PC-3 (cell line): ENCODE measurements around the gene FLT1. TPM values are rescaled to one million over a fixed set of nuclear protein-coding genes. Genes with fewer than 3 reads are reported as not detected.

Source experiments
- ATAC-seq: fragments of 200-7000 bp; cut with Tn5 transposase; 2 replicates; pipeline ENCODE4 v1.9.1; 2020; ENCODE audit warnings: mild to moderate bottlenecking, moderate library complexity
- BruUV-seq: library from RNA; stranded (reverse); fragments of 400-500 nt; replicated peaks from 2 replicates; lab custom pipeline; 2021; lab: Mats Ljungman, UMichigan
- CTCF ChIA-PET: fragments of 300-600 bp; sonication (Branson Sonifier 250); formaldehyde crosslinking; loops from one replicate; lab custom pipeline; 2022; ENCODE audit warnings: antibody characterized with exemption; lab: Charles Lee
- POLR2A ChIA-PET: fragments of 300-600 bp; sonication (Branson Sonifier 250); formaldehyde crosslinking; loops from one replicate; lab custom pipeline; 2022; ENCODE audit warnings: antibody characterized with exemption; ENCODE audit not compliant: unreplicated experiment; lab: Charles Lee
- DNase-seq: peaks from one replicate; pipeline ENCODE4 v3.0.0-alpha.2; 2015
- H2AFZ ChIP-seq: fragments of 300-600 bp; sonication (generic); 2 replicates; pipeline ENCODE4 v1.6.0; 2016; ENCODE audit warnings: antibody characterized with exemption, low read length
- H3F3A ChIP-seq: fragments of 300-600 bp; sonication (generic); one replicate; pipeline ENCODE4 v1.6.0; 2017; ENCODE audit warnings: antibody characterized with exemption, low read length, control low read depth, mild to moderate bottlenecking; ENCODE audit not compliant: unreplicated experiment
- H3K27ac ChIP-seq: fragments of 300-600 bp; sonication (generic); 2 replicates; pipeline ENCODE4 v1.5.1; 2016; ENCODE audit warnings: mild to moderate bottlenecking, low read length
- H3K27me3 ChIP-seq: fragments of 300-600 bp; sonication (generic); 2 replicates; pipeline ENCODE4 v1.6.1; 2016; ENCODE audit warnings: low read length, mixed read lengths
- H3K36me3 ChIP-seq: fragments of 300-600 bp; sonication (generic); 2 replicates; pipeline ENCODE4 v1.6.1; 2016; ENCODE audit warnings: low read depth, mixed run types, low read length, mixed read lengths
- H3K4me1 ChIP-seq: fragments of 300-600 bp; sonication (generic); 2 replicates; pipeline ENCODE4 v1.5.1; 2016; ENCODE audit warnings: low read length; ENCODE audit not compliant: insufficient read depth
- H3K4me2 ChIP-seq: fragments of 300-600 bp; sonication (generic); 2 replicates; pipeline ENCODE4 v1.6.0; 2016; ENCODE audit warnings: low read length
- H3K4me3 ChIP-seq: fragments of 300-600 bp; sonication (generic); 2 replicates; pipeline ENCODE4 v1.5.1; 2016; ENCODE audit warnings: mild to moderate bottlenecking, low read length, mixed read lengths
- H3K79me2 ChIP-seq: fragments of 300-600 bp; sonication (generic); 2 replicates; pipeline ENCODE4 v1.6.1; 2017; ENCODE audit warnings: low read length, mixed read lengths
- H3K9ac ChIP-seq: fragments of 300-600 bp; sonication (generic); 2 replicates; pipeline ENCODE4 v1.6.0; 2016; ENCODE audit warnings: mild to moderate bottlenecking, low read length
- H3K9me2 ChIP-seq: fragments of 300-600 bp; sonication (generic); replicated peaks from 2 replicates; pipeline ENCODE4 v1.6.1; 2016; ENCODE audit warnings: mixed run types, low read length, mixed read lengths
- H3K9me3 ChIP-seq: fragments of 300-600 bp; sonication (generic); 2 replicates; pipeline ENCODE4 v1.6.1; 2016; ENCODE audit warnings: low read length, mixed read lengths
- H4K20me1 ChIP-seq: fragments of 300-600 bp; sonication (generic); 2 replicates; pipeline ENCODE4 v1.6.1; 2016; ENCODE audit warnings: low read length, mixed read lengths
- EZH2 ChIP-seq: fragments of 300-600 bp; sonication (generic); IDR thresholded peaks from one replicate; pipeline ENCODE4 v1.6.1; 2017; ENCODE audit warnings: antibody characterized with exemption, mild to moderate bottlenecking, low read length; ENCODE audit not compliant: unreplicated experiment
- EZH2phosphoT487 ChIP-seq: fragments of 300-600 bp; sonication (generic); IDR thresholded peaks from 2 replicates; pipeline ENCODE4 v1.6.1; 2018; ENCODE audit warnings: mild to moderate bottlenecking, antibody characterized with exemption, low read length, borderline replicate concordance
- intact Hi-C: fragments of 100-400 bp; cut with micrococcal nuclease; formaldehyde crosslinking; loops from 2 replicates; pipeline ENCODE4 v1.9.0; 2023
- total RNA-seq: library from RNA; depleted of rRNA; stranded (reverse); fragments of >200 nt; gene quantifications from 2 replicates; pipeline ENCODE4 v1.2.3, GENCODE V29; 2014
- TF ChIP-seq, protein P1 (sequence below): fragments of 300-600 bp; sonication (generic); conservative IDR thresholded peaks from 2 replicates; pipeline ENCODE4 v1.5.1; 2017; ENCODE audit warnings: antibody characterized with exemption, low read depth, mild to moderate bottlenecking, low read length

The FLT1 gene
- total RNA-seq, 1 experiment from 2014 or later: 1.2 TPM

- POLR2A ChIA-PET: no interaction called here
- peaks cover 69% of the 10 kb centered on the region for H3K27me3 ChIP-seq
- intact Hi-C loops: no loop called here
- H3K4me3 ChIP-seq: no peak overlapping the region
- TF ChIP-seq, protein P1, sequence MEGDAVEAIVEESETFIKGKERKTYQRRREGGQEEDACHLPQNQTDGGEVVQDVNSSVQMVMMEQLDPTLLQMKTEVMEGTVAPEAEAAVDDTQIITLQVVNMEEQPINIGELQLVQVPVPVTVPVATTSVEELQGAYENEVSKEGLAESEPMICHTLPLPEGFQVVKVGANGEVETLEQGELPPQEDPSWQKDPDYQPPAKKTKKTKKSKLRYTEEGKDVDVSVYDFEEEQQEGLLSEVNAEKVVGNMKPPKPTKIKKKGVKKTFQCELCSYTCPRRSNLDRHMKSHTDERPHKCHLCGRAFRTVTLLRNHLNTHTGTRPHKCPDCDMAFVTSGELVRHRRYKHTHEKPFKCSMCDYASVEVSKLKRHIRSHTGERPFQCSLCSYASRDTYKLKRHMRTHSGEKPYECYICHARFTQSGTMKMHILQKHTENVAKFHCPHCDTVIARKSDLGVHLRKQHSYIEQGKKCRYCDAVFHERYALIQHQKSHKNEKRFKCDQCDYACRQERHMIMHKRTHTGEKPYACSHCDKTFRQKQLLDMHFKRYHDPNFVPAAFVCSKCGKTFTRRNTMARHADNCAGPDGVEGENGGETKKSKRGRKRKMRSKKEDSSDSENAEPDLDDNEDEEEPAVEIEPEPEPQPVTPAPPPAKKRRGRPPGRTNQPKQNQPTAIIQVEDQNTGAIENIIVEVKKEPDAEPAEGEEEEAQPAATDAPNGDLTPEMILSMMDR: no peak
- TF ChIP-seq EZH2phosphoT487 (no peak), EZH2 (no peak)
- H3K9me2 ChIP-seq: no peaks in the 10 kb centered on the region
- no peaks in the 10 kb centered on the region for H4K20me1 ChIP-seq
- no peaks in the 10 kb centered on the region for H3K79me2 ChIP-seq
- CTCF ChIA-PET: no interaction called here
- no peaks in the 10 kb centered on the region for H3K4me1 ChIP-seq
- no peak for ATAC-seq
- H3K9ac ChIP-seq: no peak overlapping the region
- H3K36me3 ChIP-seq: no peaks in the 10 kb centered on the region
- BruUV-seq: no TSS peak
- no peak overlapping the region for H3K27ac ChIP-seq
- no peak for DNase-seq
- H3K9me3 ChIP-seq: no peaks in the 10 kb centered on the region
- H2AFZ ChIP-seq: no peak overlapping the region
- H3K4me2 ChIP-seq: no peak overlapping the region
- H3F3A ChIP-seq: no peaks in the 10 kb centered on the region
Measured at GRCh38 chr13:28441529-28441928, 53.4 kb downstream of the FLT1 start.

DNA sequence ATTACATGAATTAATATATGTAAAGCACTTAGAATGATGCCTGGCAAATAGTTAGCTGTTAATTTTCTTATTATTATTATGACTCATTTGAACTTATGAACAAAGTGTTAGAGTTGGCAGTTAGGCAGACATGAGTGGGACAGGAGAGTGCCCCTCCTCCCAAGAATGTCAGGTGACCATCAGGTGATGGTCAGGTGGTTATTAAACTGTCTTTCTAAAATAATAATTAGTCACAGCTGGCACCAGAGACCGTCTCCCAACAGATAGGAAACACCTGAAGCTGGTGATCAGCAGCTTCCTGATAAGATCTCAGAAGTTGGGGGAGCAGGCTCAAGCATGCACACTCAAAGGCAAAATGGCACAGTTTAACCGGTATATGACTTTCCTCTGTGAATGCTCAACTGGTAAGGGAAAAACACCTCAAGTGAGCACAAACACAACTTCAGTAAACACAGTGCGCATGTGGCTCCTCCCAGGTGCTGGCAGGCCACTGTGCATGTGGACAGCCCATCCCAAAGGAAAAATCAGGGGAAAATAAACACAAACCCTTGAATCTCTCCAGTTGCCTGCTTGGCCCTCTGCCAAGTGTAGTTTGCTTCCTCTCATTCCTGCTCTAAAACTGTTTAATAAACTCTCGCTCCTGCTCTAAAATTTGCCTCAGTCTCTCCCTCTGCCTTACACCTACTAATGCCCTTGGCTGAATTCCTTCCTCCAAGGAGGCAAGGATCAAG lies 54.0 kb downstream of the FLT1 start:
- ATAC-seq (no peak), DNase-seq (no peak)
- no peak overlapping the region for H3K9ac ChIP-seq
- H3K4me3 ChIP-seq: no peak overlapping the region
- TF ChIP-seq EZH2phosphoT487 (no peak), EZH2 (no peak)
- TF ChIP-seq, protein P1: no peak
- no peaks in the 10 kb centered on the region for H3F3A ChIP-seq
- no peak overlapping the region for H3K27ac ChIP-seq
- peaks cover 72% of the 10 kb centered on the region for H3K27me3 ChIP-seq
- H3K36me3 ChIP-seq: no peaks in the 10 kb centered on the region
- H3K79me2 ChIP-seq: no peaks in the 10 kb centered on the region
- H3K4me1 ChIP-seq: no peaks in the 10 kb centered on the region
- no peaks in the 10 kb centered on the region for H3K9me2 ChIP-seq
- no peak overlapping the region for H2AFZ ChIP-seq
- no peak overlapping the region for H3K4me2 ChIP-seq
- H4K20me1 ChIP-seq: no peaks in the 10 kb centered on the region
- CTCF ChIA-PET: no interaction called here
- BruUV-seq: no TSS peak
- POLR2A ChIA-PET: no interaction called here
- intact Hi-C loops: no loop called here
- no peaks in the 10 kb centered on the region for H3K9me3 ChIP-seq

GRCh38 chr13:28438598-28439334 lies 56.2 kb downstream of the FLT1 start:
- no peaks in the 10 kb centered on the region for H4K20me1 ChIP-seq
- POLR2A ChIA-PET: no interaction called here

More at GRCh38 chr13:28438598-28439334, 56.2 kb downstream of the FLT1 start:
- H3K36me3 ChIP-seq: no peaks in the 10 kb centered on the region
- no peak overlapping the region for H3K9ac ChIP-seq
- no peak overlapping the region for H3K4me3 ChIP-seq
- H3K79me2 ChIP-seq: no peaks in the 10 kb centered on the region
- DNase-seq (no peak), ATAC-seq (no peak)
- TF ChIP-seq EZH2phosphoT487: no peak
- no peak for TF ChIP-seq EZH2
- TF ChIP-seq, protein P1: no peak
- peaks cover 83% of the 10 kb centered on the region for H3K27me3 ChIP-seq
- H3F3A ChIP-seq: no peaks in the 10 kb centered on the region
- H3K27ac ChIP-seq: no peak overlapping the region
- intact Hi-C loops: no loop called here
- no peaks in the 10 kb centered on the region for H3K9me3 ChIP-seq
- CTCF ChIA-PET: no interaction called here
- no peaks in the 10 kb centered on the region for H3K4me1 ChIP-seq
- H3K9me2 ChIP-seq: no peaks in the 10 kb centered on the region
- BruUV-seq: no TSS peak
- H2AFZ ChIP-seq: no peak overlapping the region
- H3K4me2 ChIP-seq: no peak overlapping the region
